ENCODE measurements around the gene KCNIP4.

DNA sequence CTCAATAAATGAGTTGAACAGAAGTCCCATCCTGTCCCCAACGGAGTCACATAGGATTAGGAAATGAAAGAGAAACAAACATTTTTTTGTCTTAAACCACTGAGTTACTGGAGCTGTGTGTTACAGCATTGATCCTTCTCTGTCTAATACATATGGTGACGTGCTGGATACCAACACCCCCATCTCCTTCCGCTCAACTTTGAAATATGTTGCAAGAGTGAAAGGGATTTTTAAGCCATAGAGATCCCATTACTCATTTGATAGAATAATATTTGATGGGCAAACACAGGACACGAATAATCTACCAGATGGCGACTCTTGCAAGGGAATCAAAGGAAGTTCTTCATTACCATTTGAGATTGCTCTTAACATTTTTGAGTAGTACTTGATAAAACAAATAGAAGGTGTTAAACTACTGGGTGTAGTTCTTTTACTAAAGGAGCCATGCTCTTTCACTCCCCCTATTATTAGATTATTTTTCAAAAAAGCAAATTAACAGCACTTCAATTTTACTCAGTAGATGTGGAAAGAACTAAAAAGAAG, 1107.9 kb downstream of the KCNIP4 start:
- no peak for TF ChIP-seq EZH2phosphoT487 (IDR thresholded peaks at IDR 0.05; ENCODE audit: unreplicated experiment)
- TF ChIP-seq POLR2AphosphoS5 (IDR thresholded peaks at IDR 0.05; ENCODE audit: low read depth), result no peak
- TF ChIP-seq, protein P1, sequence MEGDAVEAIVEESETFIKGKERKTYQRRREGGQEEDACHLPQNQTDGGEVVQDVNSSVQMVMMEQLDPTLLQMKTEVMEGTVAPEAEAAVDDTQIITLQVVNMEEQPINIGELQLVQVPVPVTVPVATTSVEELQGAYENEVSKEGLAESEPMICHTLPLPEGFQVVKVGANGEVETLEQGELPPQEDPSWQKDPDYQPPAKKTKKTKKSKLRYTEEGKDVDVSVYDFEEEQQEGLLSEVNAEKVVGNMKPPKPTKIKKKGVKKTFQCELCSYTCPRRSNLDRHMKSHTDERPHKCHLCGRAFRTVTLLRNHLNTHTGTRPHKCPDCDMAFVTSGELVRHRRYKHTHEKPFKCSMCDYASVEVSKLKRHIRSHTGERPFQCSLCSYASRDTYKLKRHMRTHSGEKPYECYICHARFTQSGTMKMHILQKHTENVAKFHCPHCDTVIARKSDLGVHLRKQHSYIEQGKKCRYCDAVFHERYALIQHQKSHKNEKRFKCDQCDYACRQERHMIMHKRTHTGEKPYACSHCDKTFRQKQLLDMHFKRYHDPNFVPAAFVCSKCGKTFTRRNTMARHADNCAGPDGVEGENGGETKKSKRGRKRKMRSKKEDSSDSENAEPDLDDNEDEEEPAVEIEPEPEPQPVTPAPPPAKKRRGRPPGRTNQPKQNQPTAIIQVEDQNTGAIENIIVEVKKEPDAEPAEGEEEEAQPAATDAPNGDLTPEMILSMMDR (conservative IDR thresholded peaks at IDR 0.05; ENCODE audit: low read depth in 2 of 2), result no peak
